MM.1S (cell line): ENCODE data around the gene MGA.
"Not testable (repeated sequence)": the region's sequence is repeated elsewhere in the genome, so short reads cannot be mapped to it uniquely, and the experiment has no call there.

Experiments
- DNase-seq: peaks from one replicate; pipeline ENCODE4 v3.0.0-alpha.2; 2015
- H2AFZ ChIP-seq: fragments of 300-600 bp; sonication (generic); 2 replicates; pipeline ENCODE4 v1.6.0; 2016; ENCODE audit warnings: antibody characterized with exemption, low read length
- H3F3A ChIP-seq: fragments of 300-600 bp; sonication (generic); 2 replicates; pipeline ENCODE4 v1.6.1; 2016; ENCODE audit warnings: mild to moderate bottlenecking, antibody characterized with exemption, low read length, moderate library complexity, mixed read lengths; ENCODE audit not compliant: insufficient read depth
- H3K27ac ChIP-seq: fragments of 300-600 bp; sonication (generic); 2 replicates; pipeline ENCODE4 v1.5.1; 2016; ENCODE audit warnings: mild to moderate bottlenecking, low read length
- H3K27me3 ChIP-seq: fragments of 300-600 bp; sonication (generic); replicated peaks from 2 replicates; pipeline ENCODE4 v1.6.0; 2016; ENCODE audit warnings: low read length; ENCODE audit not compliant: insufficient read depth
- H3K36me3 ChIP-seq: fragments of 300-600 bp; sonication (generic); replicated peaks from 2 replicates; pipeline ENCODE4 v1.6.1; 2016; ENCODE audit warnings: mild to moderate bottlenecking, low read length, mixed read lengths; ENCODE audit not compliant: insufficient read depth
- H3K4me1 ChIP-seq: fragments of 300-600 bp; sonication (generic); 2 replicates; pipeline ENCODE4 v1.6.1; 2016; ENCODE audit warnings: low read length, mixed read lengths
- H3K4me2 ChIP-seq: fragments of 300-600 bp; sonication (generic); 2 replicates; pipeline ENCODE4 v1.6.0; 2016; ENCODE audit warnings: low read depth, low read length
- H3K4me3 ChIP-seq: fragments of 300-600 bp; sonication (generic); 2 replicates; pipeline ENCODE4 v1.5.1; 2016; ENCODE audit warnings: low read length, mixed read lengths
- H3K79me2 ChIP-seq: fragments of 300-600 bp; sonication (generic); 2 replicates; pipeline ENCODE4 v1.6.1; 2016; ENCODE audit warnings: mixed run types, low read length, mixed read lengths
- H3K9ac ChIP-seq: fragments of 300-600 bp; sonication (generic); 2 replicates; pipeline ENCODE4 v1.6.1; 2016; ENCODE audit warnings: low read length, mixed read lengths
- H3K9me2 ChIP-seq: fragments of 300-600 bp; sonication (generic); replicated peaks from 2 replicates; pipeline ENCODE4 v1.6.1; 2016; ENCODE audit warnings: mild to moderate bottlenecking, low read length, mixed read lengths; ENCODE audit not compliant: insufficient read depth
- H3K9me3 ChIP-seq: fragments of 300-600 bp; sonication (generic); replicated peaks from 2 replicates; pipeline ENCODE4 v1.6.1; 2016; ENCODE audit warnings: mild to moderate bottlenecking, low read length, mixed read lengths; ENCODE audit not compliant: insufficient read depth
- H4K20me1 ChIP-seq: fragments of 300-600 bp; sonication (generic); 2 replicates; pipeline ENCODE4 v1.6.1; 2016; ENCODE audit warnings: mild to moderate bottlenecking, low read length, moderate library complexity, mixed read lengths; ENCODE audit not compliant: insufficient read depth
- CTCF ChIP-seq: fragments of 300-600 bp; sonication (generic); IDR thresholded peaks from 2 replicates; pipeline ENCODE4 v1.5.1; 2016; ENCODE audit warnings: antibody characterized with exemption, low read length, mixed read lengths
- EZH2 ChIP-seq: fragments of 300-600 bp; sonication (generic); optimal IDR thresholded peaks from 2 replicates; pipeline ENCODE3; 2017; ENCODE audit warnings: low read depth, mild to moderate bottlenecking, antibody characterized with exemption, low read length, mixed read lengths
- EZH2phosphoT487 ChIP-seq: fragments of 300-600 bp; sonication (generic); IDR thresholded peaks from 2 replicates; pipeline ENCODE4 v1.6.1; 2018; ENCODE audit warnings: antibody characterized with exemption, low read length

MGA gene

GRCh38 chr15:41734079-41734478 is 73.9 kb downstream of the MGA start:
- no peak overlapping the region for H3K27ac ChIP-seq
- no peak for DNase-seq
- no peaks in the 10 kb centered on the region for H3K27me3 ChIP-seq
- H3K79me2 ChIP-seq, result no peaks in the 10 kb centered on the region
- no peaks in the 10 kb centered on the region for H3K9me2 ChIP-seq
- TF ChIP-seq EZH2 (no peak), CTCF (no peak), EZH2phosphoT487 (no peak)
- H3F3A ChIP-seq, result no peaks in the 10 kb centered on the region
- H4K20me1 ChIP-seq, result no peaks in the 10 kb centered on the region
- H3K9me3 ChIP-seq, result no peaks in the 10 kb centered on the region
- H2AFZ ChIP-seq, result no peak overlapping the region
- no peak overlapping the region for H3K4me2 ChIP-seq
- H3K36me3 ChIP-seq, result no peaks in the 10 kb centered on the region; the same call in 1 of the 2 replicates
- H3K4me1 ChIP-seq, result no peaks in the 10 kb centered on the region
- H3K9ac ChIP-seq, result no peak overlapping the region
- no peak overlapping the region for H3K4me3 ChIP-seq

- Histone ChIP-seq H2AFZ (no peak overlapping the region), H3K9ac (no peak overlapping the region), H3K9me3 (no peaks in the 10 kb centered on the region), H3F3A (no peaks in the 10 kb centered on the region), H3K4me3 (no peak overlapping the region), H3K9me2 (no peaks in the 10 kb centered on the region), H3K4me2 (no peak overlapping the region), H3K27ac (no peak overlapping the region), H3K36me3 (peaks cover 2% of the 10 kb centered on the region; the same call in 1 of the 2 replicates), H3K4me1 (no peaks in the 10 kb centered on the region), H3K79me2 (no peaks in the 10 kb centered on the region), H3K27me3 (no peaks in the 10 kb centered on the region), H4K20me1 (no peaks in the 10 kb centered on the region)
- no peak for DNase-seq
- TF ChIP-seq EZH2 (no peak), EZH2phosphoT487 (no peak), CTCF (no peak)
Observed at GRCh38 chr15:41735046-41735445, 74.8 kb downstream of the MGA start.

DNA sequence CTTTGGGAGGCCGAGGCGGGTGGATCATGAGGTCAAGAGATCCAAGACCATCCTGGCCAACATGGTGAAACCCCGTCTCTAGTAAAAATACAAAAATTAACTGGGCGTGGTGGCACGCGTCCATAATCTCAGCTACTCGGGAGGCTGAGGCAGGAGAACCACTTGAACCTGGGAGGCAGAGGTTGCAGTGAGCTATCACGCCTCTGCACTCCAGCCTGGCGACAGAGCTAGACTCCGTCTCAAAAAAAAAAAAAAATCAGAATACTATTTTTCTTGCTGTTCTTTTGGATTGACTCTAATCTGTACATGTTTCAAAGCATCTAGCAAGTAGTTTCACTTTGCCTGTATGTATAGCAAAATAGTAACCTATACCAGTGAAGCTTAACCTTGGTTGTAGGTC is 75.3 kb downstream of the MGA start:
- H3F3A ChIP-seq, H3K4me2 ChIP-seq, DNase-seq, H3K79me2 ChIP-seq, H3K4me3 ChIP-seq, H3K27ac ChIP-seq, H3K27me3 ChIP-seq, H3K9me2 ChIP-seq, H3K9ac ChIP-seq, H4K20me1 ChIP-seq, H3K4me1 ChIP-seq, H2AFZ ChIP-seq, H3K9me3 ChIP-seq, H3K36me3 ChIP-seq: not testable (repeated sequence)

DNA sequence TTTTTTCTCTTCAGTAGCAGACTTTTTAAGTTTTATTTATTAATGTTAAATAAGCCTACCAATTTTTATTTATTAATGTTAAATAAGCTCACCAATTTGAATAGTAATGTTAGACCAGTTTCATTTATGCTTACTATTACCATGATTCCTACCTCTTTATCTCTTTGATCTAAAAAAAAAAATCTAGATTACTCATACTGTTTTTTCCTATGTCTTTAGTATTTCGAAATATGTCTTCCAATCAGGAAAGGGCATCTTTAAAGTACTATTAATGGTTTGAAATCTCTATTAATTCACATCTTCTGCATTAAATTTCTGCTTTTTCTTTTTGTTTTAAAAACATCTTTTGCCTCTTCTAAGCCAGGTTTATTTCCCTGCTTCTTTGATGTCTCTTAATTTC is 86.6 kb downstream of the MGA start:
- Histone ChIP-seq H3K9me2 (no peaks in the 10 kb centered on the region), H3K9me3 (no peaks in the 10 kb centered on the region), H3K4me2 (no peak overlapping the region), H2AFZ (no peak overlapping the region), H3K27ac (no peak overlapping the region), H3K27me3 (no peaks in the 10 kb centered on the region), H3K36me3 (no peaks in the 10 kb centered on the region; the same call in 1 of the 2 replicates), H3K4me1 (no peaks in the 10 kb centered on the region), H3K79me2 (no peaks in the 10 kb centered on the region), H3K9ac (no peak overlapping the region), H3K4me3 (no peak overlapping the region), H3F3A (no peaks in the 10 kb centered on the region), H4K20me1 (no peaks in the 10 kb centered on the region)
- TF ChIP-seq EZH2phosphoT487, result no peak
- no peak for TF ChIP-seq EZH2
- TF ChIP-seq CTCF, result no peak
- DNase-seq, result no peak
